Neuron (in vitro differentiated cells): ENCODE results near the gene CALHM4.
"Not testable (repeated sequence)": the region's sequence is repeated elsewhere in the genome, so short reads cannot be mapped to it uniquely, and the experiment has no call there.

Experiments
- H2AFZ ChIP-seq: one replicate; pipeline ENCODE4 v1.6.1; 2013; ENCODE audit warnings: low read depth, mild to moderate bottlenecking, inconsistent platforms, low read length, moderate library complexity
- H3K27me3 ChIP-seq: one replicate; pipeline ENCODE4 v1.6.1; 2013; ENCODE audit warnings: low read length; ENCODE audit not compliant: insufficient read depth
- H3K36me3 ChIP-seq: one replicate; pipeline ENCODE4 v1.6.1; 2013; ENCODE audit warnings: low read length; ENCODE audit not compliant: insufficient read depth
- H3K4me1 ChIP-seq: one replicate; pipeline ENCODE4 v1.6.1; 2013; ENCODE audit warnings: low read length; ENCODE audit not compliant: insufficient read depth
- H3K4me3 ChIP-seq: 2 replicates; pipeline ENCODE4 v1.5.1; 2013; ENCODE audit warnings: mild to moderate bottlenecking, low read length, moderate library complexity
- H3K9me3 ChIP-seq: one replicate; pipeline ENCODE4 v1.6.1; 2013; ENCODE audit warnings: low read length

The CALHM4 gene

DNA sequence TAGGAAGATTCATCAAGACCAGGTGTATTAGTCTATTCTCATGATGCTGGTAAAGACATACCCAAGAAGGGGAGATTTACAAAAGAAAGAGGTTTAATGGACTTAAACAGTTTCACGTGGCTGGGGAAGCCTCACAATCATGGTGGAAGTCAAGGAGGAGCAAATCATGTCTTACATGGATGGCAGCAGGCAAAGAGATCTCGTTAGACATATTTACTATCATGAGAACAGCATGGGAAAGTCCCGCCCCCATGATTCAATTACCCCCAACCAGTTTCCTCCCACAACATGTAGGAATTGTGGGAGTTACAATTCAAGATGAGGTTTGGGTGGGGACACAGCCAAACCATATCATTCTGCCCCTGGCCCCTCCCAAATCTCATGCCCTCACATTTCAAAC lies 50.4 kb downstream of the CALHM4 start:
- not testable (repeated sequence) for H3K4me1 ChIP-seq, H3K27me3 ChIP-seq, H2AFZ ChIP-seq, H3K4me3 ChIP-seq, H3K9me3 ChIP-seq, H3K36me3 ChIP-seq

DNA sequence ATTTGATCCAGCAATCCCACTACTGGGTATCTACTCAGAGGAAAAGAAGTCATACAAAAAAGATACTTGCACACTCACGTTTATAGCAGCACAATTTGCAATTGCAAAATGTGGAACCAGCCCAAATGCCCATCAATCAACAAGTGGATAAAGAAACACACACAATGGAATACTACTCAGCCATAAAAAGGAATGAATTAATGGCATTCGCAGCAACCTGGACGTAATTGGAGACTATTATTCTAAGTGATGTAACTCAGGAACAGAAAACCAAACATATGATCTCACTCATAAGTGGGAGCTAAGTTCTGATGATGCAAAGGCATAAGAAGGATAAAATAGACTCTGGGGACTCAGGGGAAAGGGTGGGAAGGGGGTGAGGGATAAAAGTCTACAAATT lies 51.3 kb downstream of the CALHM4 start:
- not testable (repeated sequence) for H3K4me3 ChIP-seq, H3K4me1 ChIP-seq, H3K27me3 ChIP-seq, H3K9me3 ChIP-seq, H2AFZ ChIP-seq, H3K36me3 ChIP-seq

DNA sequence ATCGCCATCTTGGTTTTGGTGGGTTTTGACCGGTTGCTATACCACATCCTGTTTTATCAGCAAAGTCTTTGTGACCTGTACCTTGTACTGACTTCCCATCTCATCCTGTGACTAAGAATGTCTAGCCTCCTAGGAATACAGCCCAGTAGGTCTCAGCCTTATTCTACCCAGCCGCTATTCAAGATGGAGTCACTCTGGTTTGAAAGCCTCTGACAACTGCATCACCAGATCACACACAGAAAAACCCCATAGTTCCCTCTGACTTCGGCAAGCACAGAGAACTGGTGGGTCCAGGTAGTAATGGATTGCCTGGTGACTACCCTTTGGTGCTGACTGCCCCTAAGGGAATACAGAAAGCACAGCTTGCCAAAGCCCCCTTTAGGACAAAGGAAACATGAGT lies 52.4 kb downstream of the CALHM4 start:
- peaks cover 2% of the 10 kb centered on the region for H3K9me3 ChIP-seq
- no peaks in the 10 kb centered on the region for H3K27me3 ChIP-seq
- H3K4me1 ChIP-seq = peaks cover 4% of the 10 kb centered on the region
- H3K36me3 ChIP-seq = peaks cover 2% of the 10 kb centered on the region
- no peak overlapping the region for H2AFZ ChIP-seq
- no peak overlapping the region for H3K4me3 ChIP-seq
